HepG2 (cell line): ENCODE results near the gene SH3BP5. TPM values are rescaled to one million over a fixed set of nuclear protein-coding genes. Genes with fewer than 3 reads are reported as not detected.

Experiments
- ATAC-seq: fragments of 200-7000 bp; cut with Tn5 transposase; 3 replicates; pipeline ENCODE4 v1.9.1; 2020; ENCODE audit warnings: mild to moderate bottlenecking, moderate library complexity
- BruUV-seq: library from RNA; stranded (reverse); fragments of 400-500 nt; replicated peaks from 2 replicates; lab custom pipeline; 2021; lab: Mats Ljungman, UMichigan
- CTCF ChIA-PET: fragments of 300-600 bp; formaldehyde crosslinking; extraction: SDS; loops from one replicate; lab custom pipeline; 2021; ENCODE audit warnings: low total read pairs, inconsistent platforms, low intra/inter-chr PET ratio; lab: Yijun Ruan, JAX
- POLR2A ChIA-PET: fragments of 350-600 bp; sonication (Branson Sonifier 250); formaldehyde crosslinking; loops from one replicate; lab custom pipeline; 2020; ENCODE audit warnings: antibody characterized with exemption, inconsistent platforms; lab: Yijun Ruan, JAX
- DNase-seq: peaks from one replicate; pipeline ENCODE4 v3.0.0-alpha.2; 2015; ENCODE audit warnings: low spot score
- FAIRE-seq: peaks from 3 replicates; lab custom pipeline; 2011; peaks lifted over from hg19 to GRCh38; lab: Jason Lieb, UNC
- H2AFZ ChIP-seq: one replicate; pipeline ENCODE4 v1.6.1; 2011; ENCODE audit warnings: low read length, inconsistent platforms
- H3K27ac ChIP-seq: fragments of 300-600 bp; 3 replicates; pipeline ENCODE4 v1.8.0; 2011; ENCODE audit warnings: mixed run types, mild to moderate bottlenecking, mixed read lengths, low read length, inconsistent platforms; ENCODE audit not compliant: insufficient read depth; ENCODE audit errors: extremely low read length
- H3K27me3 ChIP-seq, 2 experiments: fragments of 200-600 bp in 1 of 2; 2 replicates in 1 of 2; 3 replicates in 1 of 2; pipeline versions ENCODE4 v1.6.0 to v1.8.0; 2011; ENCODE audit warnings: low read length in 2 of 2, mild to moderate bottlenecking in 2 of 2, moderate library complexity in 2 of 2, inconsistent platforms in 1 of 2; ENCODE audit not compliant: insufficient read depth in 2 of 2, control insufficient read depth in 1 of 2
- H3K36me3 ChIP-seq, 2 experiments: fragments of 200-600 bp in 1 of 2; replicated peaks in 1 of 2; 2 replicates in 1 of 2; 3 replicates in 1 of 2; pipeline versions ENCODE4 v1.5.1 to v1.8.0; 2011; ENCODE audit warnings: low read length in 2 of 2, inconsistent platforms in 1 of 2; ENCODE audit not compliant: insufficient read depth in 2 of 2, control insufficient read depth in 1 of 2
- H3K4me1 ChIP-seq: 2 replicates; pipeline ENCODE4 v1.5.1; 2012; ENCODE audit warnings: low read length, inconsistent platforms; ENCODE audit not compliant: insufficient read depth
- H3K4me2 ChIP-seq: 2 replicates; pipeline ENCODE4 v1.6.0; 2011; ENCODE audit warnings: low read depth, low read length, inconsistent platforms
- H3K4me3 ChIP-seq, 3 experiments: fragments of 200-600 bp in 1 of 3; sonication (generic), shearing (Covaris generic) in 1 of 3; replicated peaks in 1 of 3; 2 replicates each; pipeline ENCODE4 v1.5.1; 2011 to 2016; ENCODE audit warnings: low read length in 3 of 3, inconsistent platforms in 2 of 3, low read depth in 2 of 3, mild to moderate bottlenecking in 2 of 3, control low read depth in 1 of 3, mixed read lengths in 1 of 3; ENCODE audit not compliant: insufficient read depth in 1 of 3
- H3K79me2 ChIP-seq: one replicate; pipeline ENCODE4 v1.6.1; 2011; ENCODE audit warnings: low read length, inconsistent platforms; ENCODE audit not compliant: insufficient read depth
- H3K9ac ChIP-seq: 2 replicates; pipeline ENCODE4 v1.6.0; 2011; ENCODE audit warnings: mild to moderate bottlenecking, low read depth, low read length, inconsistent platforms; ENCODE audit not compliant: insufficient read depth
- H3K9me3 ChIP-seq: 2 replicates; pipeline ENCODE4 v1.5.1; 2012; ENCODE audit warnings: mild to moderate bottlenecking, low read length
- H4K20me1 ChIP-seq: 2 replicates; pipeline ENCODE4 v1.6.0; 2011; ENCODE audit warnings: inconsistent platforms, mild to moderate bottlenecking, low read length, moderate library complexity; ENCODE audit not compliant: insufficient read depth
- CHD4 ChIP-seq: fragments of 200-600 bp; sonication (generic); IDR thresholded peaks from 2 replicates; pipeline ENCODE4 v1.7.0; 2017; ENCODE audit warnings: mild to moderate bottlenecking, low read length, borderline replicate concordance
- KLF11 ChIP-seq: IDR thresholded peaks from 2 replicates; pipeline ENCODE4 v1.6.1; 2016; ENCODE audit warnings: missing compliant biosample characterization
- NR2C2 ChIP-seq: sonication (generic); formaldehyde crosslinking; IDR thresholded peaks from 2 replicates; pipeline ENCODE4 v1.4.0; 2020; ENCODE audit warnings: missing genetic modification reagents, mild to moderate bottlenecking, moderate library complexity, borderline replicate concordance
- PCBP1 ChIP-seq: fragments of 200-400 bp; formaldehyde crosslinking; IDR thresholded peaks from 2 replicates; pipeline ENCODE4 v1.6.1; 2017; ENCODE audit warnings: mild to moderate bottlenecking, low read depth, low read length, borderline replicate concordance
- ZBTB20 ChIP-seq: sonication (generic); formaldehyde crosslinking; IDR thresholded peaks from 2 replicates; pipeline ENCODE4 v1.8.1; 2023; ENCODE audit warnings: missing genetic modification reagents, low read depth, mild to moderate bottlenecking, borderline replicate concordance
- ZKSCAN5 ChIP-seq: sonication (generic); formaldehyde crosslinking; IDR thresholded peaks from 2 replicates; pipeline ENCODE4 v1.5.1; 2020; ENCODE audit warnings: mild to moderate bottlenecking, missing genetic modification reagents
- ZNF318 ChIP-seq: sonication (generic); formaldehyde crosslinking; IDR thresholded peaks from 2 replicates; pipeline ENCODE4 v1.4.0; 2020; ENCODE audit warnings: mild to moderate bottlenecking, missing genetic modification reagents
- WGBS: methylation state at CpG from one replicate; pipeline ENCODE4 v1.1.6; 2017; ENCODE audit warnings: low lambda C conversion rate; 5-methylcytosine and 5-hydroxymethylcytosine counted together
- in situ Hi-C: cut with HindIII; loops from 2 replicates; pipeline ENCODE4 v1.10.0; 2017; ENCODE audit warnings: low pct_unique_long_range_greater_than_20kb; ENCODE audit not compliant: extremely low pct_ligation_motif_present
- intact Hi-C: fragments of 100-400 bp; cut with micrococcal nuclease; formaldehyde crosslinking; loops from one replicate; pipeline ENCODE4 v1.10.0; 2022; ENCODE audit not compliant: unreplicated experiment
- polyA plus RNA-seq, 8 experiments: library from polyadenylated mRNA; depleted of rRNA in 3 of 8; stranded (reverse) in 7 of 8; unstranded in 1 of 8; fragments of >200 nt; fragmentation: Illumina TruSeq in 4 of 8; extraction: Trizol in 4 of 8; gene quantifications; 2 replicates each; pipeline versions ENCODE4 v1.2.1 to v1.2.3, GENCODE V29; 2011 to 2016; ENCODE audit warnings: low read depth in 4 of 8, missing spikeins in 1 of 8, mixed read lengths in 1 of 8; ENCODE audit not compliant: insufficient read depth in 1 of 8
- total RNA-seq, 5 experiments: library from RNA; depleted of rRNA; stranded (reverse); fragments of >200 nt; fragmentation: Illumina TruSeq; extraction: Trizol; gene quantifications; 2 replicates each; pipeline ENCODE4 v1.2.3, GENCODE V29; 2016; ENCODE audit warnings: low read depth in 1 of 5
- TF ChIP-seq, protein P1 (sequence below): sonication (generic); formaldehyde crosslinking; IDR thresholded peaks from 2 replicates; pipeline ENCODE4 v1.5.0; 2020; ENCODE audit warnings: mild to moderate bottlenecking, missing genetic modification reagents

Gene SH3BP5
- total and polyA plus RNA-seq, 2 of the 13 experiments (the other 11 are each of a cell fraction or from before 2014, with no cell fraction given), result 0.09 to 0.16 TPM

DNA sequence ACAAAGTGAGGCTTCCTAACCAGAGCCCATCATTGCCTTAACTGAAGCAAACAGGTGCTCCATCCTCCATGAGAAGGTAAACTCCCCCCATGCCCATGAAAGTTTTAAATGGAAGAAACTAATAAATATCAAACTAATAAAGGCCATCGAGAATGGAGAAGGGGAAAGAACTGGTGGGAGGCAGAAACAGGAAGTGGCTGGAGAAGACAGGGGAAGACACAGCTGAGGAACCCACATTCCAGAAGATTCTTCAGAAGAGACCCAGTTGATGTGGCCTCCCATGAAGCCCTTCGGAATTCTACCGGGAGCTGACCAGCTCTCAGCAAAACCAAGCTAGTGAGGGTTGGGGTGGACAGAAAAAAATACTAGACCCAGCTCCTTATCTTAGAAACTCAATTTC lies 41.6 kb downstream of the SH3BP5 start (continued):
- TF ChIP-seq ZNF318 (no peak), PCBP1 (no peak), KLF11 (CRISPR knock-in tag) (no peak), CHD4 (no peak), ZBTB20 (CRISPR knock-in tag) (no peak)

DNA sequence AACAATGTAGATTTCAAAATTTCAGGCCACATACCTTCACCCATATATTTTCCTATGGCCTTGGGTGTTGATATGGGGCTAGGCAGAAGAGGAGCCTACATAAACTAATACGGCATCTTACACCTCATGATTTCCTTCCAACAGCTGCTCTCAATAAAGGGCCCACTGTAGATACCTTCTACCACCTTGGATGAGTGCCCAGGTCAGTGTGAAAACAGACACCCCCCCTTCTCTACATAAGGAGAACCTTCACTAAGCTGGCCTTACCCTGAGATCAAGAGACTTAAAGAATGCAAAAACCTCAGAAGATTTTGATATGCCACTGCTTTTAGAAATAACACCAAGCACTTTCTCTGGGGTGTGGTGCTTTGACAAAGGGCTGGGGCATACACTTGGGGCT lies 42.7 kb downstream of the SH3BP5 start:
- in situ Hi-C loops (no loop called here), intact Hi-C loops (no loop called here)
- ChIA-PET POLR2A (no interaction called here), CTCF (no interaction called here)
- Histone ChIP-seq H2AFZ (no peak overlapping the region), H3K9me3 (no peaks in the 10 kb centered on the region), H3K36me3 (no peaks in the 10 kb centered on the region), H3K4me1 (no peaks in the 10 kb centered on the region), H3K9ac (no peak overlapping the region), H3K27ac (no peak overlapping the region), H3K4me2 (no peak overlapping the region), H4K20me1 (no peaks in the 10 kb centered on the region), H3K4me3 (no peak overlapping the region), H3K79me2 (no peaks in the 10 kb centered on the region), H3K27me3 (no peaks in the 10 kb centered on the region)
- ATAC-seq (no peak), DNase-seq (no peak), FAIRE-seq (no peak)
- WGBS, result 44% methylated on average over 1 of the region's 1 CpG
- no TSS peak for BruUV-seq
- TF ChIP-seq NR2C2 (CRISPR knock-in tag), result no peak
- no peak for TF ChIP-seq ZKSCAN5 (CRISPR knock-in tag)
- TF ChIP-seq, protein P1, sequence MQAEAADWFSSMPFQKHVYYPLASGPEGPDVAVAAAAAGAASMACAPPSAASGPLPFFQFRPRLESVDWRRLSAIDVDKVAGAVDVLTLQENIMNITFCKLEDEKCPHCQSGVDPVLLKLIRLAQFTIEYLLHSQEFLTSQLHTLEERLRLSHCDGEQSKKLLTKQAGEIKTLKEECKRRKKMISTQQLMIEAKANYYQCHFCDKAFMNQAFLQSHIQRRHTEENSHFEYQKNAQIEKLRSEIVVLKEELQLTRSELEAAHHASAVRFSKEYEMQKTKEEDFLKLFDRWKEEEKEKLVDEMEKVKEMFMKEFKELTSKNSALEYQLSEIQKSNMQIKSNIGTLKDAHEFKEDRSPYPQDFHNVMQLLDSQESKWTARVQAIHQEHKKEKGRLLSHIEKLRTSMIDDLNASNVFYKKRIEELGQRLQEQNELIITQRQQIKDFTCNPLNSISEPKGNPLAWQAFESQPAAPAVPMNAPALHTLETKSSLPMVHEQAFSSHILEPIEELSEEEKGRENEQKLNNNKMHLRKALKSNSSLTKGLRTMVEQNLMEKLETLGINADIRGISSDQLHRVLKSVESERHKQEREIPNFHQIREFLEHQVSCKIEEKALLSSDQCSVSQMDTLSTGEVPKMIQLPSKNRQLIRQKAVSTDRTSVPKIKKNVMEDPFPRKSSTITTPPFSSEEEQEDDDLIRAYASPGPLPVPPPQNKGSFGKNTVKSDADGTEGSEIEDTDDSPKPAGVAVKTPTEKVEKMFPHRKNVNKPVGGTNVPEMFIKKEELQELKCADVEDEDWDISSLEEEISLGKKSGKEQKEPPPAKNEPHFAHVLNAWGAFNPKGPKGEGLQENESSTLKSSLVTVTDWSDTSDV (CRISPR knock-in tag), result no peak
